GM19023 (cell line): Measurements from ENCODE around the gene USP17L11.
"Not testable (repeated sequence)": the region's sequence is repeated elsewhere in the genome, so short reads cannot be mapped to it uniquely, and the experiment has no call there.

Experiments
- ATAC-seq: cut with Tn5 transposase; IDR thresholded peaks from one replicate; pipeline ENCODE4 v1.9.1; 2021; ENCODE audit warnings: mild to moderate bottlenecking, moderate library complexity; ENCODE audit not compliant: unreplicated experiment

Gene USP17L11

DNA sequence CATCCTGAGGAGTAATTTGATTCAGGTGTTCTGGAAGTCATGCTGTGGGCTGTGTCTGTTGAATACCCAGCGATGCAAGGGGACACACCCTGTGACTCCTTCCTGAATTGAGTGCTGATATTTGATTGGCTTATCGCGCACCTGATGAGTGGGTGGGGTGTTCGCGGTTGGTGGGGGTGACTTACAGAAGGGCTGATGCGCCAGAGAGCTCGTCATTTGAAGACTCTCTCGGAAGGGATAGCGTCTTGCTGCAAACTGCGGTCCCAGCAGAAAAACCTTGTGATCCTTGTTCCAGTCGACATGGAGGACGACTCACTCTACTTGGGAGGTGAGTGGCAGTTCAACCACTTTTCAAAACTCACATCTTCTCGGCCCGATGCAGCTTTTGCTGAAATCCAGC is at the start of gene USP17L11:
TSS of gene USP17L11 (plus strand) at position 301 of the 400 bp plus-strand sequence. CDS start at position 301, 0 bp downstream.
- ATAC-seq: not testable (repeated sequence)

DNA sequence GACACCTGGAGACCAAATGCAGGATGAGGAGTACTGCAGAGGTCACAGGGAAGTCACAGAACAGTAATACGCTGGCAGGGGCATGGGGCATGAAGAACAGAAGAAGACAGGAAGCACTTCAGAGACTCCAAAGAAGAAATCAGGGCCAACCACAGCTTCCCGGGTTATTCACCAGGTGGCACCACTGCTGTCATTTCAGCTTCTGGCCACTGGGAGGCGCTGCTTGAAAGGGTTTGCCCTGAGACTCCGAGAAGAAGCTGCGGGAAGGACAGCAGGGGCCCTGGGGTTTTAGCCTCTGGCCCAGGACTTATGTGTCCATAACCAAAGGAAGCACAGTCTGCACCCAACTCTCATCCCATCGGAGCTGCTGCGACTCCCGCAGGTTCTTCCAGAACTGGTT is 49.2 kb upstream of the USP17L11 start:
- ATAC-seq: not testable (repeated sequence)

GRCh38 chr4:9169791-9170459 is 45.3 kb upstream of the USP17L11 start, which contains the start of gene FAM90A26:
Gene FAM90A26, plus strand, starts transcription at chr4:9170409. Its CDS starts 2,764 bp downstream, at chr4:9173173.
- not testable (repeated sequence) for ATAC-seq

GRCh38 chr4:9210357-9210756 is 4.8 kb upstream of the USP17L11 start, which contains the start of gene USP17L10:
Gene USP17L10, plus strand, starts transcription at chr4:9210657. Its CDS starts 0 bp downstream, at chr4:9210657.
- ATAC-seq: not testable (repeated sequence)

DNA sequence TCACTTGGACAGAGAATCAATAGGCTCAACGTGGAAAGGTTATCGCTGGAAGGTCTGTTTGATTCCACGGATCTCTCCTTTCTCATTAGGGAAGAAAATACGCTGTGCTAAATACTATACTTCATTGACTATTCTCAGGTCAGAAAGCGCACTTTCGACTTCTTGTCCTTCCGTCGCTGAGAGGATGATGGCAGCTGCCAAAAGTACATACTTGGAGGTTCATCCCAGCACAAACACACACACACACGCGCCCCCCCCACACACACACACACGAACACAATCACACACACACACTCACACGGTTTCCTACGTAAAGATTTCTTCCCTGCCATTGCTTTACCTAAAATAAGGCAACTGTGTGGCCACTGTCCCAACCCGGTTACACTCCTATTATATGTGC is 504 bp upstream of the USP17L11 start:
- not testable (repeated sequence) for ATAC-seq

DNA sequence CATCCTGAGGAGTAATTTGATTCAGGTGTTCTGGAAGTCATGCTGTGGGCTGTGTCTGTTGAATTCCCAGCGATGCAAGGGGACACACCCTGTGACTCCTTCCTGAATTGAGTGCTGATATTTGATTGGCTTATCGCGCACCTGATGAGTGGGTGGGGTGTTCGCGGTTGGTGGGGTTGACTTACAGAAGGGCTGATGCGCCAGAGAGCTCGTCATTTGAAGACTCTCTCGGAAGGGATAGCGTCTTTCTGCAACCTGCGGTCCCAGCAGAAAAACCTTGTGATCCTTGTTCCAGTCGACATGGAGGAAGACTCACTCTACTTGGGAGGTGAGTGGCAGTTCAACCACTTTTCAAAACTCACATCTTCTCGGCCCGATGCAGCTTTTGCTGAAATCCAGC is 4.6 kb downstream of the USP17L11 start, which contains the start of gene USP17L12:
TSS of gene USP17L12 (plus strand) at position 301 of the 400 bp plus-strand sequence. CDS start at position 301, 0 bp downstream.
- not testable (repeated sequence) for ATAC-seq

DNA sequence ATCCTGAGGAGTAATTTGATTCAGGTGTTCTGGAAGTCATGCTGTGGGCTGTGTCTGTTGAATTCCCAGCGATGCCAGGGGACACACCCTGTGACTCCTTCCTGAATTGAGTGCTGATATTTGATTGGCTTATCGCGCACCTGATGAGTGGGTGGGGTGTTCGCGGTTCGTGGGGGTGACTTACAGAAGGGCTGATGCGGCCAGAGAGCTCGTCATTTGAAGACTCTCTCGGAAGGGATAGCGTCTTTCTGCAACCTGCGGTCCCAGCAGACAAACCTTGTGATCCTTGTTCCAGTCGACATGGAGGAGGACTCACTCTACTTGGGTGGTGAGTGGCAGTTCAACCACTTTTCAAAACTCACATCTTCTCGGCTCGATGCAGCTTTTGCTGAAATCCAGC is 9.4 kb downstream of the USP17L11 start, which contains the start of gene USP17L13:
TSS of gene USP17L13 (plus strand) at position 301 of the 400 bp plus-strand sequence. CDS start at position 301, 0 bp downstream.
- ATAC-seq: not testable (repeated sequence)

GRCh38 chr4:9230249-9230648 is 15.0 kb downstream of the USP17L11 start:
- not testable (repeated sequence) for ATAC-seq

- ATAC-seq: not testable (repeated sequence)
Measured at GRCh38 chr4:9234085-9234484, 18.9 kb downstream of the USP17L11 start, which contains the start of gene USP17L15. Gene USP17L15, plus strand, starts transcription at chr4:9234385. Its CDS starts 0 bp downstream, at chr4:9234385.

GRCh38 chr4:9238461-9238860 is 23.3 kb downstream of the USP17L11 start:
- not testable (repeated sequence) for ATAC-seq

DNA sequence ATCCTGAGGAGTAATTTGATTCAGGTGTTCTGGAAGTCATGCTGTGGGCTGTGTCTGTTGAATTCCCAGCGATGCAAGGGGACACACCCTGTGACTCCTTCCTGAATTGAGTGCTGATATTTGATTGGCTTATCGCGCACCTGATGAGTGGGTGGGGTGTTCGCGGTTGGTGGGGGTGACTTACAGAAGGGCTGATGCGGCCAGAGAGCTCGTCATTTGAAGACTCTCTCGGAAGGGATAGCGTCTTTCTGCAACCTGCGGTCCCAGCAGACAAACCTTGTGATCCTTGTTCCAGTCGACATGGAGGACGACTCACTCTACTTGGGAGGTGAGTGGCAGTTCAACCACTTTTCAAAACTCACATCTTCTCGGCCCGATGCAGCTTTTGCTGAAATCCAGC is 28.4 kb downstream of the USP17L11 start, which contains the start of gene USP17L17:
TSS of gene USP17L17 (plus strand) at position 301 of the 400 bp plus-strand sequence. CDS start at position 301, 0 bp downstream.
- not testable (repeated sequence) for ATAC-seq

DNA sequence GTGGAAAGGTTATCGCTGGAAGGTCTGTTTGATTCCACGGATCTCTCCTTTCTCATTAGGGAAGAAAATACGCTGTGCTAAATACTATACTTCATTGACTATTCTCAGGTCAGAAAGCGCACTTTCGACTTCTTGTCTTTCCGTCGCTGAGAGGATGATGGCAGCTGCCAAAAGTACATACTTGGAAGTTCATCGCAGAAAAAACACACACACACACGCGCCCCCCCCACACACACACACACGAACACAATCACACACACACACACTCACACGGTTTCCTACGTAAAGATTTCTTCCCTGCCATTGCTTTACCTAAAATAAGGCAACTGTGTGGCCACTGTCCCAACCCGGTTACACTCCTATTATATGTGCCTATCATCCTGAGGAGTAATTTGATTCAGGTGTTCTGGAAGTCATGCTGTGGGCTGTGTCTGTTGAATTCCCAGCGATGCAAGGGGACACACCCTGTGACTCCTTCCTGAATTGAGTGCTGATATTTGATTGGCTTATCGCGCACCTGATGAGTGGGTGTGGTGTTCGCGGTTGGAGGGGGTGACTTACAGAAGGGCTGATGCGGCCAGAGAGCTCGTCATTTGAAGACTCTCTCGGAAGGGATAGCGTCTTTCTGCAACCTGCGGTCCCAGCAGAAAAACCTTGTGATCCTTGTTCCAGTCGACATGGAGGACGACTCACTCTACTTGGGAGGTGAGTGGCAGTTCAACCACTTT is 32.9 kb downstream of the USP17L11 start, which contains the start of gene USP17L18:
TSS of gene USP17L18 (plus strand) at position 678 of the 728 bp plus-strand sequence. CDS start at position 678, 0 bp downstream.
- not testable (repeated sequence) for ATAC-seq

GRCh38 chr4:9253078-9253477 is 37.9 kb downstream of the USP17L11 start, which contains the start of gene USP17L19:
Gene USP17L19, plus strand, starts transcription at chr4:9253378. Its CDS starts 0 bp downstream, at chr4:9253378.
- not testable (repeated sequence) for ATAC-seq

GRCh38 chr4:9257824-9258223 is 42.6 kb downstream of the USP17L11 start, which contains the start of gene USP17L20:
Gene USP17L20, plus strand, starts transcription at chr4:9258124. Its CDS starts 0 bp downstream, at chr4:9258124.
- ATAC-seq: not testable (repeated sequence)

DNA sequence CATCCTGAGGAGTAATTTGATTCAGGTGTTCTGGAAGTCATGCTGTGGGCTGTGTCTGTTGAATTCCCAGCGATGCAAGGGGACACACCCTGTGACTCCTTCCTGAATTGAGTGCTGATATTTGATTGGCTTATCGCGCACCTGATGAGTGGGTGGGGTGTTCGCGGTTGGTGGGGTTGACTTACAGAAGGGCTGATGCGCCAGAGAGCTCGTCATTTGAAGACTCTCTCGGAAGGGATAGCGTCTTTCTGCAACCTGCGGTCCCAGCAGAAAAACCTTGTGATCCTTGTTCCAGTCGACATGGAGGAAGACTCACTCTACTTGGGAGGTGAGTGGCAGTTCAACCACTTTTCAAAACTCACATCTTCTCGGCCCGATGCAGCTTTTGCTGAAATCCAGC is 47.4 kb downstream of the USP17L11 start, which contains the start of gene USP17L21:
TSS of gene USP17L21 (plus strand) at position 301 of the 400 bp plus-strand sequence. CDS start at position 301, 0 bp downstream.
- not testable (repeated sequence) for ATAC-seq
